Limb (tissue), 2 donors: ENCODE measurements around the gene METTL9.
A peak's percentile ranks its signal among the peaks of the same experiment; 100 is the strongest.
"Not testable (repeated sequence)": the region's sequence is repeated elsewhere in the genome, so short reads cannot be mapped to it uniquely, and the experiment has no call there.

Experiments
- DNase-seq, 2 donors: peaks; one replicate each; pipeline ENCODE4 v3.0.0-alpha.2; 2016; ENCODE audit errors: extremely low spot score in 2 of 2

METTL9 gene

DNA sequence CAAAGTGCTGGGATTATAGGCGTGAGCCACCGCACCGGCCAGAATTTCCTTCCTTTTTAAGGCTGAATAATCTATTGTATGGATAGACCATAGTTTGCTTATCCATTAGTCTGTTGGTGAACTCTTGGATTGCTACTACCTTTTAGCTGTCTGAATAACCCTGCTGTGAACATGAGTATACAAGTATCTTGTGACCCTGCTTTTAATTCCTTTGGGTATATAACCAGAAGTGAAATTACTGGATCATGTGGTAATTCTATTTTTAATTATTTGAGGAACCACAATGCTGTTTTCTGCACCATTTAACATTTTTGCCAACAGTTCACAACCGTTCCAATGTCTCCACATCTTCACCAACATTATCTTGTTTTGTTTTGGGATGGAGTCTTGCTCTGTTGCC lies 59.7 kb downstream of the METTL9 start:
- DNase-seq, result no peak

DNA sequence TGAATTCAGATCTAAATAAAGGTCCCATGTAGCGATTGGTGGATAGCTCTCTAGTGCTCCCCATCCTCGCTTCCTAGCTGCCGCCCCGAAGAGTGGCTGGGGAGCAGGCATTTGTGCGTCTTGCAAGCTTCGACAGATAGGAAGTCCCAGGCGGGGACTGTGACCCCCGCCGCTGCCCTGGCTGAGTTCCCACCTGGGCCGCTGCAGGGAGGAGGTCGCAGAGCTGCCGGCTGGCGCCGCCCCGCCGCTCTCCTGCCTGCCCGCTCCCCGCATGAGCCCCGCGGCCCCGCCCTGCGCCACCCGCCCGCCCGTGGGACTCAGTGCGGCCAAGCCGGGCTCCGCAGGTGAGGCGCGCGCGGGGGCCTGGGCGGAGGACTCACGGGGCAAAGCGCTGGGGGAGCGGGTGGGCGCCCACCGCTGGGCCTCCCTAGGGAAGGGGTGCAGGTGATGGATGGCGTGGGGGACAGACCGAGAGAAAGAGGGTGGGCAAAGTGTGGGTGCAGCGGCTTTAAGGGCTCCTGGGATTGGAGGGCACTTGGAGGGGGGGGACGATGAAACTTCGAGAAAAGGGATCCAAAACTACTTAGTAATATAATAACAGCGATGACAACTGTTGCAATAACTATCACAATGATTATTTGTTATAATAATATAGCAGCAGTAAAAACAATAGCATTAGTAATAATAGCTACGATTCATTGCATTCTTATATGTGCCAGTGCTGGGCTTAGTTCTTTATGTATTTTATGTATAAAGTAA lies 64.7 kb downstream of the METTL9 start, which contains the start of gene OTOA:
Gene OTOA, plus strand, starts transcription at position 80 of the 759 bp plus-strand sequence. CDS start 14,547 bp downstream, outside the sequence.
- peak in 1 of 2 donors; percentile 45 for DNase-seq

DNA sequence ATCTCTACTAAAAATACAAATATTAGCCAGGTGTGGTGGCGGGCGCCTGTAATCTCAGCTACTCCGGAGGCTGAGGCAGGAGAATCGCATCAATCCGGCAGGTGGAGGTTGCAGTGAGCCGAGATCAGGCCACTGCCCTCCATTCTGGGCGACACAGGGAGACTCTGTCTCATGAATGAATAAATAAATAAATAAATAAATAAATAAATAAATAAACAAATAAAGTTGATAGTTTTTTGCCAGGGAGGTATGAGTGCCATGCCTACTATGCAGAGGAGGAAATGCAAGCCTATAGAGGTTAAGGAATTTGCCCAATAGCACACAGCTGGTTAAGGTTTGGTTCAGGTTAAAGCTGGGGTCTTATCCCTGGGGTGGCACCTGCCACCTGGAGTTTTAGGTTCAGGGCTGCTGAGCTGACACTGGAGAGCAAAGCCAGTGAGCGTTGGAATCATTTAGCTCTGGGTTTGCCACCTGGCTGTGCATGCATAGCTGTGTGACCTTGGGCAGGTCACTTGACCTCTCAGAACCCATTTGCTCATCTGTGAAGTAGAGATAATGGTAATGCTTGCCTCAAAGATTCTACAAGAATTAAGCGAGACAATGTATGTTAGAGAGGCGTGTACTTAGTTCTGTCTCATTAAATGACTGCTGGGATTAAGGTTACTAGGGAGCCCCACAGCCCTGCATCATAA lies 65.6 kb downstream of the METTL9 start:
- DNase-seq, result no peak

DNA sequence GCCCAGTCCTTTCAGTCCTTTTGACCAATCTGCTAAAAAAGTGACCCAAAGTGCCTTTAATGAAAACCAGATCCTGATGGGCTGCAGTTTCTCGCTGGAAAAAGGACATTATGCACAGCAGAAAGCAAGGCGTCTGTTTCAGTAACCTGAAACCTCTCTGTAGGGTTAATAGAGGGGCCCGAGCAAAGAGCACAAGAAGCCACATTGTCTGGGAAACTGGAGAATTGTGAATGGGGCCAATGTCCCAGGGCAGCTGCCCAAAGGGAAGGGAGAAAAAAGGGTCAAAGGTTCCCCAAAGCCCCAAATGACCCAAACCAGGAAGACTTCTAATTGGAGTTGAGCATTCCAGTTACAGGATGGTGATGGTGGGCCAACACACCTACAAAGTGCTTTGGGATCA lies 67.4 kb downstream of the METTL9 start:
- no peak for DNase-seq

DNA sequence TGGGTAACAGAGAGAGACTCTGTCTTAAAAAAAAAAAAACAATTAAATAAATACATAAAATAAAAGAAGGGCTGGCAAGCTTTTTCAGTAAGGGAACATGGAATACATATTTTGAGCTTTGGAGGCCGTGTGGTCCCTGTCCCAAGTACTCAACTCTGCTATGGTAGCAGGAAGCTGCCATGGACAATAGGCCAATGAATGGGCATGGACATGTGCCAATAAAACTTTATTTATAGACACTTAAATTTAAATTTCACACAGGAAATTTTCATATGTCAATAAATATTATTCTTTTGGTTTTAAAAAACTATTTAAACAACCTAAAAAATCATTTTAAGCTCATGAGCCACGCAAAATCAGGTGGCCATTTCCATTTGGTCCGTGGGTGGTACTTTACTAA lies 68.2 kb downstream of the METTL9 start:
- DNase-seq, result no peak

DNA sequence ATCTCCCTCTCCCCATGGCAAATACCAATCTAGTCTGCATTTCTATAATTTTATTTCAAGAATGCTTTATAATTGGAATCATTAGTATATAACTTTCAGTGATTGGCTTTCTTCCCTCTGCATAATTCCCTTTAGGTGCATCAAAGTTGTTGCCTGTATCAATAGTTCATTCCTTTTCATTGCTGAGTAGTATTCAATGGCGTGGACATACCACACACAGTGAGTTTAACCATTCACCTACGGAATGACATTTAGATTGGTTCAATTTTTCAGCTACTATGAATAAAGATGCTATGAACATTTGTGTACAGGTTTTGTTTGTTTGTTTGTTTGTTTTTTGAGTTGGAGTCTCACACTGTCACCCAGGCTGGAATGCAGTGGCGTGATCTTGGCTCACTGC lies 74.1 kb downstream of the METTL9 start:
- DNase-seq, result no peak

DNA sequence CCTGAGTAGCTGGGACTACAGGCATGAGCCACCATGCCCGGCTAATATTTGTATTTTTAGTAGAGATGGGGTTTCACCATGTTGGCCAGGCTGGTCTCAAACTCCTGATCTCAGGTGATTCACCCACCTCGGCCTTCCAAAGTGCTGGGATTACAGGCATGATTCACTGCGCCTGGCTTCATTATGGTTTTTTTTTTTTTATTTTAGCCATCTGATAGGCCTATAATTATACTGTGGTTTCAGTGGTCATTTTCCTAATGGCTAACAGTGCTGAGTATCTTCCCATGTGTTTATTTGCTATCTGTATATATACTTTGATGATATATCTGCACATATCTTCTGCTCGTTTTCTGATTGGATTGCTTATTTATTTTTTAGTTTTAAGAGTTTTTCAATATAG lies 75.1 kb downstream of the METTL9 start:
- DNase-seq, result not testable (repeated sequence)

DNA sequence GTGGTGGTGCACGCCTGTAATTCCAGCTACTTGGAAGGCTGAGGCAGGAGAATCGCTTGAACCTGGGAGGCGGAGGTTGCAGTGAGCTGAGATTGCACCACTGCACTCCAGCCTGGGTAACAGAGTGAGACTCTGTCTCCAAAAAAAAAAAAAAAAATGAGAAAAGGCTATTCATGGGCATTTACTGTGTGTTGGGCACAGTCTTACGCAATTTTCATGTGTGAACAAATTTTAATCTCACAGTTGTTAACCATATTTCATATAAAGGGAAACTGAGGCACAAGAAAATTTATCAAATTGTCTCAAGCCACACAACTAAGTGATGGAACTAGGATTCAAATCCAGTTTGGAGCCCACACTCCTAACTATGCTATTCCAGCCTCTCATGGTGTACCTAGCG lies 81.3 kb downstream of the METTL9 start:
- DNase-seq, result not testable (repeated sequence)

DNA sequence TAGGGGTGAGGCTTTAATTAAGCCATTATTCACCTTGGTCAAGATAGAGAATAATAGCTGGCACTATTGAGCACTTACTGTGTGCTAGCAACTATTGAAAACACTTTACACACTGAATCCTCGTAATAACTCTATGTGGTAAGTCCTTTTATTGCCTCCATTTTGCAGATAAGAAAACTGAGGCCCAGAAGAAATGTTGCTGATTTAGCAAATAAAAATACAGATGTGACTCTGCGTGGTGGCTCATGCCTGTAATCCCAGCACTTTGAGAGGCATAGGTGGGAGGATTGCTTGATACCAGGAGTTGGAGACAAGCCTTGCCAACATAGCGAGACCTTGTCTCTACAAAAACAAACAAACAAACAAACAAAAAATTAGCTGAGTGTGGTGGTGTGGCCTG lies 83.8 kb downstream of the METTL9 start:
- no peak for DNase-seq

DNA sequence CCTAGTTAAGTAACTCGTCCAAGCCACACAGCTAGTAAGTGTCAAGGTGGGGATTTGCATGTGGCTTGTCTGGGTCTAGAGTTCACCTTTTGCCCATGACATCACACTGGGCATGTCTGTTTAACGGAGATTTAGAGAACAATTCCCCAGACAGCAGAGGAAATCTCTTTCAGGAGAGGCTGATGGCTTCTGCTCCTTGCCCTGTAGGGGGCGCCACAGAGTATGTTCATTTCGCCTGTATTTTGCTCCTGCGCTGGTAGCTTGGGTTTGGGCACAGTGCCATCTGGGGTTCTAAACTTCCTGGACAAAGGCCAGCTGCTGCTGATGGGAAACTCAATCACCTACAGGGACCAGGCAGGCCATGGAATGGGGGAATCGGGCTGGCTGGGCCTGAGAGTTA lies 84.8 kb downstream of the METTL9 start:
- DNase-seq, result no peak

DNA sequence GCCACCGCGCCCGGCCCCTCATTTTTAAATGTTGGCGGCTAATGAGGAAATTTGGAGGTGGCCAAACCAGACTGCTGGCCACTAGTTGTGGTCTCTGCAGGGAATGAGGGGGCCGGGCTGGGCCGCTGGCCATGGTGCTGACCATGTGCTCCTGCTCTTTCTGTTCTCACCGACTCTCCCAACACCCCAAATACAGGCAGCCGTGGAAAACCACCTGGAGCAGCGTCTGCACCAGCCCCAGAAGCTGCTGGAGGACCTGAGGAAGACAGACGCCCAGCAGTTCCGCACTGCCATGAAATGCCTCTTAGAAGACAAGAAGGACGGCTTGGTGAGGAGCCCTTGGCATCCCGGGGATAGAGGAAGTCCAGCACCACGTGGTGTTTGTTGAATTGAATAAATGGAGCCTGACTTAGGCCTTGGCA lies 85.7 kb downstream of the METTL9 start:
- peak in 1 of 2 donors; percentile 59 for DNase-seq

DNA sequence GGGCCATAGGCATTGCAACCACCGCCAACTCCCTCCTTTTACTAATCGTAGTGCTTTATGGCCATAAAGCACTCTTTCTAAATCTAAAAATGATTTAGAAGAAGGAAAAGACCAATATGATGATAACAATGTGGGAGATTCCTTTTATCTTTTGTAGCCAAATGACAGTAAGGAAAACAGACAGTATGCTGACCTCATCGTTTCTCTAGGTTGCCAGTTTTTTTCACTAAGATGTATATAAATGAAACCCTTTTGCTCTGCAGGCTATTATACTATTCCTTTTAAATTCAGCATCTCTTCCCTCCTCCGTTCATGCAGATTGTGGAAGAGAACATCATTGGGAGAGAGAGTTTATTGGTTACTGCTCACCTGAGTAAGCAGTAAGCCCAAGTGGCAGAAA lies 89.7 kb downstream of the METTL9 start:
- DNase-seq, result no peak

DNA sequence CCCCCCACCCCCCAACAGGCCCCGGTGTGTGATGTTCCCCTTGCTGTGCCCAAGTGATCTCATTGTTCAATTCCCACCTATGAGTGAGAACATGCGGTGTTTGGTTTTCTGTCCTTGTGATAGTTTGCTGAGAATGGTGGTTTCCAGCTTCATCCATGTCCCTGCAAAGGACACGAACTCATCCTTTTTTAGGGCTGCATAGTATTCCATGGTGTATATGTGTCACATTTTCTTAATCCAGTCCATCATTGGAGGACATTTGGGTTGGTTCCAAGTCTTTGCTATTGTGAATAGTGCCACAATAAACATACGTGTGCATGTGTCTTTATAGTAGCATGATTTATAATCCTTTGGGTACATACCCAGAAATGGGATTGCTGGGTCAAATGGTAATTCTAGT lies 91.6 kb downstream of the METTL9 start:
- not testable (repeated sequence) for DNase-seq

DNA sequence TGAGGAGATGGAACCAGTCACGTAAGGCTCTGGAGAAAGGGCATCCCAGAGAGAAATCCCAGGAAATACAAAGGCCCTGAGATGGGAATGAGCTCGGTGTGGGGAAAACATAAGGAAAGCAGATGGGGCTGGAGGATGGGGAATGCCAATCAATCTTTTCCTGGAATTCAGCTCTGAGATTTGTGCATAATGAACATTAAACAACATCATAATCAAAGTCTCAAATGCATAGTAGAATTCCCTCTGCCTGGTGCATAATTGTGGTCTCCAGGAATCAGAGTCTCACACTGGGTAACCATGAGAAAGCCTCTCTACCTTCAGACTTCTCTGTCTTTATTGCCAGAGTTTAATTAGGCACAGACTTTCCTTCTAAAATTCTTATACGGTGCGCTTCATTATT lies 95.2 kb downstream of the METTL9 start:
- no peak for DNase-seq

DNA sequence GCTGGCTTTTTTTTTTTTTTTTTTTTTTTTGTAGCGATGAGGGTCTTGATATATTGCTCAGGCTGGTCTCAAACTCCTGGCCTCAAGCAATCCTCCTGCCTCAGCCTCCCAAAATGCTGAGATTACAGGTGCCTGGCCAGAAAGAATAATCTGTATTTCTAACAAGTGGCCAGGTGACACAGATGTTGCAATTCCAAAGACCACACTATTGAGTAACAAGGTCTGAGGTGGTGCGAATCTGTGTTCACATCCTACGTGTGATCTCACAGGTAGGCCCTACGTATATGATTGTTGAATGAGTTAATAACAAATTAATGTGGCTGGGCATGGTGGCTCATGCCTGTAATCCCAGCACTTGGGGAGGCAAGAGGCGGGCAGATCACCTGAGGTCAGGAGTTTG lies 97.7 kb downstream of the METTL9 start:
- no peak for DNase-seq

DNA sequence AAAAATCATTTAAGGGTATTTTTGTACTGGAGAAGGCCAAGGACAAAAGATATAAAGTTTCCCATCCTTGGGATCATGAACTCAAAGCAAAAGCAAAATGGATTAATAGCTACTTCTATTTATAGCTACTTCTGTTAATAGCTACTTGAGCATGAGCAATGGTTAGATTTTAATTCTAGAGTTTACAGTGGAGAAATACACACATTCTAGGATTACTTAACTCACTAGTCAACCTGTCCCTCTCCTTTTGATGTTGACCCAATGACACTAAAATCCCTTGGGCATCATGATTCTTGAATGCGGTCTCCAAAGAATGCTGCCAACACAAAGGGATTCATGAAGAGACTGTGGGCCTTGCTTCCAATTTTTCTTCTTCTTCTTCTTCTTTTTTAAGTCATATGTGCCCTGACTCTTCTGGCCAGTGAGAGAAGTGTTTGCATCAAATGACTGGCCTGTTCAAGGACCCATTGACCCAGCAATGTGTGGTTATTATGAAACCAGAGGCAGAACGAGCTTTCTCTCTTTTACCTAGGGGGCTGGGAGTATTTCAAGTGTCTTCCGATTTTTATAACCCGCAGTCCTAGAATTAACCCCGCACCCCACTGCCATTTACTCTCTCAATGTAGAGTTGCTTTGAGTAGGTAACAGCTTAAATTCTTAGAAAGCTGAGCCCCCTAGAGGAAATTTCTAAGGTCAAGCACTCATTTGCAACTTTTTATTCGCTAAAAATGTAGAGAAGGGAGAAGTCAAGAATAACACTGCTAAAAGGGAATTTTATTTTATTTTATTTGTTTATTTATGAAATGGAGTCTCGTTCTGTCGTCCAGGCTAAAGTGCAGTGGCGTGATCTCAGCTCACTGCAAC lies 99.0 kb downstream of the METTL9 start:
- DNase-seq, result no peak

DNA sequence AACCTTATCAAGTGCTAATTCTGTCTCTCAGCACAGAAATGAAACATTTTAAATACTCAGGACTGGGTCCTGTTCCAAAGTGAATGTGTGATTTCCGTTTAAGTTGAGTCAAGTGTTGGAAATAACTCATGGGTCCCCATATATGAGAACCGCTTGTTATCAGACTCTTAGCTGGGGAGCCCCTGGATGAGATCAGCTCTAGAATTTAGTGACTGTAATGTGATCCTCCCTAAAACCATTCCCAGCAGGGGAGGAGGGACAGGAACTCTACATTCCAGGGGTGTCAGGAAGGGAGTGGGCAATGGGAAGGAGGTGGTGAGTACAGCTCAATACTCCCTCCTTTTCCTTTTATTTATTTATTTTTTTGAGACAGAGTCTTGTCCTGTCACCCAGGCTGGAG lies 101.9 kb downstream of the METTL9 start:
- DNase-seq, result no peak

DNA sequence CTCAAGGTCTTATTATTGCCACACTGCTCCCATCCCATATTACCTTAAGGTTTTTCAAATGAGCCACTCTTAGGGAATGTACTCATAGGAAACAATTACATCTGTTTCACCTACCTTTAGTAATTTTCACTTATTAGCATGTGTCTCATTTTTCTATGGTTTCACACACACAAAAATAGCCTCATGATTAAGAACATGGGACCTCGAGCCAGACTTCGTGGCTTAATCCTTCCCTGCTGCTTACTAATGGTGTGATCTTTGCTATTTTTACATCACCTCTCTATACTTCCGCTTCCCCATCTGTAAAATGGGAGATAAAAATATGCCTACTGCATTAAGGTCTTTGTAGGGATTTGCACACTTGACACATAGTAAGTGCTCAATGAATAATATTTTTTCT lies 102.9 kb downstream of the METTL9 start:
- DNase-seq, result no peak

DNA sequence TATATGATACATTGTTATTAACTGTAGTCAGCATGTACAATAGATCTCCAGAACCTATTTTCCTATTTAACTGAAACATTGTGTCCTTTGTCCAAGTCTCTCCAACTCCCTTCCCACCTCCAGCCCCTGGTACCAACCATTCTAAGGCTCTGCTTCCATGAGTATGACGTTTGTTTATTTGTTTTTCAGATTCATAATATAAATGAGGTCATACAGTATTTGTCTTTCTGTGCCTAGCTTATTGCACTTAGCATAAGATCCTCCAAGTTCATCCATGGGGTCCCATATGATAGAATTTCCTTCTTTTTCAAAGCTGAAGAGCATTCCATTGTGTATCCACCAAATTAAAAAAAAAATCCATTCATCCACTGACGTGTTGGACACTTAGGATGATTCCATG lies 103.8 kb downstream of the METTL9 start:
- no peak for DNase-seq

DNA sequence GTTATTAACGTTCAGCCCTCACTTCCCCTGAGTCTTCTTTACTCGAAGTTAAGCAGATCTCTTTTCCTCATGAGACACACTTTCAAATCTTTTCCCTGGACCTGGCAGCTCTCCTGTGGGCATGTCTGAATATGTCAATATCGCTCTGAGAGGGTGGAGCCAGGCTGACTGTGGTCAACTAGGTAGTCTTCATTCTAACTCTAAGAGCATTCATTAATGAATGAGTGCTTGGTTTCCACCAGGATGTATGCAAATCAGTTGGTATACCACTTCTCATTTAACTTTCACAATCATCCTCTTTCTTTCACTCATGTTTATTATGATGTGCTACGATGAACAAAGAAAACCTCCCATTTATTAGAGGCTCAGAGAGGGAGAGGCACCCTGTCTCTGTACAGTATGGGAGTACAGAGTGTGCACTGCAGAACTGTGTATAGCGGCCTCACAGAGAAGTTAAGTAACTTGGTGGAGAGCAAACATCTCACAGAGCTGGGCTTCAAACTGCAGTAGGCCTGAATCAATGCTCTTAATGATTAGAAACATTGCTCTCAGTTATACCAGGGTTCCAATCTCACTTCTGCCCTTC lies 104.3 kb downstream of the METTL9 start:
- no peak for DNase-seq

DNA sequence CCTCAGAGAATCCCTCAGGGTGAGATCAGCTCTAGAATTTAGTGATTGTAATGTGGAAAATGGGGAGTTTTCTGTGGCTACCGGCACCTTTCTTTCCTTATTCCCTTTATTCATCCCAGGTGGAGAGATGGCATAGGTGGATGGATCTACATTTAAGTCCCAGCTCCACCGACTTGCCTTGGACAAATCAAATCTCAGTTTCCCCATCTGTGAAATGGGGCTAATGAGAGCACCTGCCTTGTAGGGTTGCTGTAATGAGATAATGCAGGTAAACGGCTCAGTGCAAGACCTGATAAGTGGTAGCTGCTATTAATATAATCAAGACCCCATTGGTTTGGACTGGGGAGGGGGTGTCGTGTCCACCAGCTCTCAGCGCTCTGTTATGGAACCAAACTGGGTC lies 104.9 kb downstream of the METTL9 start:
- no peak for DNase-seq

DNA sequence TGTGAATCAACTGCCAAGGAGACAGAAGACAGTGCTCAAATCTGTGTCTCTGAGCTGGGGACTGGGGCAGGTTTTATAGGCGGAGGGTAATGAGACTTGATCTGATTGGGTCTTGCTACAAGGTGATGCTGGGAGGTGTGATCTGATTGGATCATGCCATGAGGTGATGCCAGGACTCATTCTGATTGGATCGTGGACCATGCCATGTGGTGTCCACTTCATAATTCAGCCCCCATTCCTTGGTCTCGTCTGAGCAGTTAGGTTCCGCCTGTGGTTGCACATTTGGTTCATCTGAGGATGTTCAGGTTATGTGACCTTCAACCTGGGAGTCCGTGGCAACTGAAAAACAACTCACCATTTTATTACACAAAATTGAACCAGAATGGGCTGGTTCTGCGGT lies 105.4 kb downstream of the METTL9 start:
- no peak for DNase-seq
